Measurements from ENCODE around the gene HMGCS1.
A peak's percentile ranks its signal among the peaks of the same experiment; 100 is the strongest.
"Not testable (repeated sequence)": the region's sequence is repeated elsewhere in the genome, so short reads cannot be mapped to it uniquely, and the experiment has no call there.

Gene HMGCS1

DNA sequence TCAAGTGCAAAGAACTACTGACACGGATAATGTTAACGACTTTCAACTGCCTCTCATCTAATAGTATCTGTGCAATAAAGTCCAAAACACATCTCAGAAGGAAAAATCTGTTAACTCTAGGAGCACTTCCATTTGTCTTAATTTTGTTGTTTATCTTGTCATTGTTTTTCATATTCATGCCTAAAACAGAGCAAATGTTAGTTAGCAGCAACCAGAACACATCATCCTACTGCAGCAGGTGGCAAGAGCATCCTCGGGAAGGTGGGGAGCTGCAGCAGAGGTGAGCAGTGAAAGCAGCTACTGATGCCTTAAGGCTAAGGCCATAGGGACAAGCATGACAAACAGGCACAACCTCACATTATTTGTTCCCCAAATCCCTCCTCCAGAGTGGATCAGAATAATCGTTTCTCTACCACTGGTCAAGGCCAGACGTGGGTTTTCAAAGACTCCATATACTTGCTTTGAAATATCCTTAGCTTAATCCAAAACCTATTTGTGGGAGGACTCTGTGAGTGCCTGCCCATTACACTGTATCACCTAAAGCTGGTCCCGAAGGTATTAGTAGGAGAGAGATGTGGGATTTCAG is 1.0 kb downstream of the HMGCS1 start:
- no peak for DNase-seq

DNA sequence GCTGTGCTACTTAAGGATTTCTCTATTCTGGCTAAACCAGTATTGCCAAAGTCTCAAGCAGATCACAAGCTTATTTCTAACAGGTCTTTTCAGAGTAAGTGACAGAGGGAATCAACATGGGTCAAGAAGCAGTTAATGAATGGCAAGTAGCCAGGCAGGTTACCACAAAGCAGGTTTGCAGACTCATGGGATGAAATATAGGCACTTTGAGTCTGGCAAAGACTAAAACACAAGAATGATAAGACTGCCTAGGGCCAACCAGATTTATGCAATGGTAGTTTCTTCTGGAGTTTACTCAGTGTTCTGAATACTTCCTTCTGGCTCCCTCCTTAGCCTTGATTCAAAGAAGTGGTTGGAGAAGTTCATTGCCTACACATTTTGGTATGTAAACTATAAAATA is 3.6 kb downstream of the HMGCS1 start:
- no peak for DNase-seq

DNA sequence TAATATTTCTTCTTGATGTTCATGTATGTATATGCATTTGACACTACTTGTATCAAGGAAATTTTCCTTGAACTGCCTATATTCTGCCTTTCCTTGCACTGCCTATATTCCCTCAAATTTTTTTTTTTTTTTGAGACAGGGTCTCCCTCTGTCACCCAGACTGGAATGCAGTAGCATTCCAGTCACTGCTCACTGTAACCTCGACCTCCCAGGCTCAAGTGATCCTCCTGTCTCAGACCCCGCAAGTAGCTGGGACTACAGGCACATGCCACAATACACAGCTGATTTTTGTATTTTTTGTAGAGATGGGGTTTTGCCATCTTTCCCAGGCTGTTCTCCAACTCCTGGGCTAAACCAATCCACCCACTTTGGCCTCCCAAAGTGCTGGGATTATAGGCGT is 4.1 kb downstream of the HMGCS1 start:
- no peak for DNase-seq

DNA sequence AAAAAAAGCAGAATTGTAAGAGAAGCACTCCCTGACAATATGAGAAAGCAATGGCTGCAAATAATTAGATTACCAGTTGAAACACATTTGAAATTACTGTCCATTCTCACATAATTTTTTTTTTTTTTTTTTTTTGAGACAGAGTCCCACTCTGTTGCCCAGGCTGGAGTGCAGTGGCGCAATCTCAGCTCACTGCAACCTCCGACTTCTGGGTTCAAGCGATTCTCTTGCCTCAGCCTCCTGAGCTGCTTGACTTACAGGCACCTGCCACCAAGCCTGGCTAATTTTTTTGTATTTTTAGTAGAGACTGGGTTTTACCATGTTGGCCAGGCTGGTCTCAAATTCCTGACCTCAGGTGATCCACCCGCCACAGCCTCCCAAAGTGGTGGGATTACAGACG is 6.3 kb downstream of the HMGCS1 start:
- not testable (repeated sequence) for DNase-seq

DNA sequence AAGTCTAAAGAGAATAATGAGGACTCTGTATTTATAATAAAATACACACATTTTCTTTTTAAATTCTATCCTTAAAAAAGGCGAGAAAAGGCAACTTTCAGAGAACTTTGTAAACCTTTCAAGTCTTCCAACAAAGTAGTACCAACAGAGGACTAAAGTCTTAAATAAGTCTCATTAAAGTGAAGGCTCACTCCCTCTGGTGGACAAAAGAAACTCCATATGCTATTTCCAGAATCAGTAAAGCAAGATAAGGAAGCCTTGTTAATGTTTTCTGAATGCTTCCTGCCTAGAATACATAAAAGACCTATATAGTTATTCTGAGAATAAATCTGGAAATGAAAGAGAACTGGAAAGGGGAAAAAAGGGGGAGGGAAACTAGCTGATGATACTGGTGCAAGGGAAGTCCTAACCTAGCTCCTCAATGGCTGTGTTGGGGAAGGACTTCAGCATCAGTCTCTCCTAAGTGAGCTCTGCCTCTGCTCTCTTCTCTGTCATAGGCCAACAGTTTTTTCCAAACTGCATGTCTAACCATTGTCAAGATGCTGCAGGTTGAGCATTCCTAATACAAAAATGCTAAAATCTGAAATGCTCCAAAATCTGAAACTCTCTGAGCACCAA is 7.2 kb downstream of the HMGCS1 start:
- DNase-seq = peak in 3 of 6 experiments; percentile 26 to 54 (median 54)

DNA sequence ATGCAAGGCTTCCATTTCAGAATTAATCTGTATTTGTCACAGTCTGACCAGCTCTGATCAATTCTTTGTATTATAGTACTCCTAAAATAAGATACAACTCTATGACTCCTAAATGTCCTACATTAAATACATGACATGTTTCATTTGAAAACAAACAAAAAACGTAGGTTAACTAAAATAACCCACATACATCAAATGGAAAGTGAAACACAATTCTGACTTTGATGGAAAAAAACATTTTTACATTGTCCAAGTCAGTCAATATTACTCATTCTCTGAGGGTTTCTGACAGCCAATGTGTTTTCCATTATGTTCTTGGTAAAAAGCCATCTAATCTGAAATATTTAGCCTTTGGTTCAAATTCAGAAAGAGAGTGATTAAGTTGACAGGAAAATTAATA is 8.7 kb downstream of the HMGCS1 start:
- no peak for DNase-seq

DNA sequence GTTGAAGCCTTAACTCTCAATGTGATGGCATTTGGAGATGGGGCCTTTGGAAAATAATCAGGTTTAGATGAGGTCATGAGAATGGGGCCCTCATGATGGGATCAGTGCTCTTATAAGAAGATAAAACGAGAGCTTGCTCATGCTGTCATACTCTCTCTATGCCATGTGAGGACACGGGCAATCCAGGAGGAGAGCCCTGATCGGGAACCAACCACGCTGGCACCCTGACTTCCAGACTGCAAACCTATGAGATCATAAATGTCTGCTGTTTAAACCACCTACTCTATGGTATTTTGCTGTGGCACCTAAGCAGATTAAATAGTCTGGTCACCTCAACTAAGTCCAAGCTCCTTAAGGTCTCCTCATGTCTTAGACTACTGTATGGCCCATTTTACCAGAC is 10.0 kb downstream of the HMGCS1 start:
- no peak for DNase-seq

DNA sequence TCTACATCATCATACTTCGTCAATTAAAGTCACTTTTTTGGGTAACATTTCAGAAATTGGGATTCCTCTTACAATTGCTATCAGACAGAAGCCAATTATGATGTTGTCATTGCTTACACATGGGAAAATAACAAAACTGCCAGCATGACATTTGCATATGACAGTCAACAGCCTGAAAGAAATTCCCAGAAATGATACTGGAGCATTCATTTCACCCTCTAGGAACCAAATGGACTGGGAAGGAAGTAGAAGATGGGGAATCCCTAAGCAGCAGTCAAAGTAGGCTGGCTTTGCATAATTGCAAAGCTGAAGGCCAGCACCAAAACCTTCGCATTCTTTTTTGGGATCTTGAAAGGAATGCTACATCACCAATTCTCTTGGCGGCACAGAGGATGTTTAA is 10.7 kb downstream of the HMGCS1 start:
- DNase-seq = no peak

DNA sequence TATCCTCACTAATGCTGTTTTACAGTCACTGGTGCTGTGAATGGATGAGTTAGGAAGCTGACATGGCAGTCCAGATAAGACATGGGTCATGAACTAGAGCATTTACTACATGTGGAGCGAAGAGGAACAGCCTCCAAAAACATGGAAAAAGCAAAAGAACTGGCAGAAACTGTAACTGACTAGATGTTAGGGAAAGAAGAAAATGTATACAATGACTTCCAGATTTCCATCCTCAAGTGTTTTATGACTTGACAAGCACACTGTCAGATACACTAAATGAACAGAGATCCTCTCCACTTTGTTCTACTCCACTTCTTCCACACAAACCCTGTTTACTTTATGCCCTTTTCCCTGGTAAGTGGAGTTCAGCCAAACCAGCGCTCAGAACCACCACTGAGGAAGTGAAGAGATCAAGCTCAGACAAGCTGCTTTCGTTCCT is 11.5 kb downstream of the HMGCS1 start:
- DNase-seq = no peak

DNA sequence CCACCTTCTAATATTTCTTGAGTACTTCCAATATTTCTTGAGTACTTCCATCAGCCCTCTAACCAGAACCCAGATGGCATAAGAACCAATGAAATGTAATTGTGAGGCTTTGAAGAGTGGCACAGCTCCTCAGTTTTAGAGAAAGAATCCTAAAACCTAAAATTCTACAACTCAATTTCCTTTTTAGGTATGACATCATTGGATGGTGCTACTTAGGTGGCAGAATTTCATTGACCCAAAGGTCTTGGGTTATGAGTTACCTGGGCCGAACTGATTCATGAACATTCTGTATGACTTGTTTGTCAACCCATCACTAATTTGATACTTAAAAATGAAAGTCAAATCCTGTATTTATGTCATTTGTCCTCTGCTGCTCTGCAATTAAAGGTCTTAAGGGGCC is 13.1 kb downstream of the HMGCS1 start:
- DNase-seq = no peak

DNA sequence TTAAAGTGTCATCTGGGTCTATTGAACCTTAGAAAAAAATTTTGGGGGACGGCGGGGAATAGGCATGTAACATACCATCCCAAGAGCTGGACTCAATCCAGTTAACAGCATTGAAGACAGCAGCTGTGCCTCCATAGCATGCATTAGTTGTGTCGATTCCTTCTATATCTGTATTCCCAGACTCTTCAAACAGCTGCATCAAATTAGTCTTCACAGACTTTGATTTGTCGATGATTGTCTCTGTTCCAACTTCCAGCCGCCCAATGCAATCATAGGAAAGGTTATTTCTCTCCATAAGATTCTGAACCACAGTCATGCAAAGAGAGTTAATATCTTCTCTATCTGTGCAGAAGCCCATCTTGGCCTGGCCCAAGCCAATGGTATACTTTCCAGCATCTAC is 14.8 kb downstream of the HMGCS1 start:
- DNase-seq = no peak

DNA sequence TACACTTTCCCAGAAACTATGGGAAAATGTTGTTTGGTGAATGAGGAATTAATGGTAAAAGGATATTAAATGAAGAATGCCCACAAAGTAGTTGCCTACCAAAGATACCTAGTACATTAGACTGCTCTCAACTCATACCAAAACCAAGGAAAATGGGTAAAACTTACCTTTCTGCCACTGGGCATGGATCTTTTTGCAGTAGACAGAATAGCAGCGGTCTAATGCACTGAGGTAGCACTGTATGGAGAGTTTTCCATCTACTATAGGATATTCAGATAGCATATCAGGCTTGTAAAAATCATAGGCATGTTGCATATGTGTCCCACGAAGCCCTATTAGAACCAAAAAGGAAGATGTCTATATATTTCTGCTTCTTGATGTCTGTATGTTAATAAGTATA is 16.4 kb downstream of the HMGCS1 start:
- DNase-seq = no peak

DNA sequence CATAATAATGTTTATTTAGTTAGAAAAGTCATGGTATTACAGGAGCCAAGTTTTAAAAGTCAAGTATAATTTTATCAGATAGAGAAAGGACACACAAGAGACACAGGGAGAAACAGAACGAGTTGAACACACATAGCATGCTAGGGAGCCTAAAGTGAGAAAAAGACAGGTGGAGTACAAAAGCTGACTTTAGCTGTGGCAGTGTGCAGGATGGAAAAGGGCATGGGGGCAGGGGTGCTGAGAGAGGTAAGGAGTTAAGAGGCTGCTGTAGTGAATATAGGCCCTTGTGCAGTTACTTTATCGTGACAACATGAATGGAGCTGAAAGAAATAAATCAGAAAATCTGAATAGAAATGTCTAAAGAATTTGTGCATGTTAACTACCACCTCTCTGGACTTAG is 18.0 kb downstream of the HMGCS1 start:
- no peak for DNase-seq

DNA sequence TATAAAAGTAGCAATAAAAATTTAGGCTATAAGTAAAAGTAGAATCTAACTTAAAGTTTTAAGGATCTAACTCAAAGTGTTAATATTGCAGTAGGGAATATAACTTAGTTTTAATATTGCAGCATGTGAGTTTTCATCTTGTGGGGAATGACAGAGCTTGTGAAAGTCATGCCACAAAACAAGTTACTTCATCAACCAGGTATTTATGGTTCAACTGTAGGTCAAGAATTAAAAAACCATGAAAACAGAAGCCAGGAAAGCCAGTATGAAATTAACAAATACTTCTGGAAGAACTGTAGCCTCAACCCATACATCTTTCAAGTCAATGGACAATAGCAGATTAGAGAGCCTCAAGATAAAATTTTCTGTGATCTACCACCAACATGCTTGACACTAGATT is 19.0 kb downstream of the HMGCS1 start:
- DNase-seq = no peak

DNA sequence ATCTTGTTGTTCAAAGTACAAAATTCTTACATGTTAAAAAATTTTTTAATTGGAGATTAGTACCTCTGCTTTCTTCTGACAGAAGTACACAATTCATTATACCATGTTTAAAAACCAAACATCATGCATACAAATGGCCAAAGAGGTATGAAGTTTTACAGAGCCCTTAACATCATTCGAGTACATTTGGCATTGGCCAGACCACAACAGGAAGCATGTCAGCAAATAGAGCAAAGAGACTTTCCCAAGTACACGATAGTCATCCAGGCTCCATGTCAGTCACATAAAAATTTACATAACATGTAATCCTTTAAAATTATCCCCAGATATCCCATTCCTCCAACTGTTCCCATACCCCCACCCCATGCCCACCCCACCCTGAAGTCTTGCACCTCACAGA is 22.5 kb downstream of the HMGCS1 start:
- no peak for DNase-seq

DNA sequence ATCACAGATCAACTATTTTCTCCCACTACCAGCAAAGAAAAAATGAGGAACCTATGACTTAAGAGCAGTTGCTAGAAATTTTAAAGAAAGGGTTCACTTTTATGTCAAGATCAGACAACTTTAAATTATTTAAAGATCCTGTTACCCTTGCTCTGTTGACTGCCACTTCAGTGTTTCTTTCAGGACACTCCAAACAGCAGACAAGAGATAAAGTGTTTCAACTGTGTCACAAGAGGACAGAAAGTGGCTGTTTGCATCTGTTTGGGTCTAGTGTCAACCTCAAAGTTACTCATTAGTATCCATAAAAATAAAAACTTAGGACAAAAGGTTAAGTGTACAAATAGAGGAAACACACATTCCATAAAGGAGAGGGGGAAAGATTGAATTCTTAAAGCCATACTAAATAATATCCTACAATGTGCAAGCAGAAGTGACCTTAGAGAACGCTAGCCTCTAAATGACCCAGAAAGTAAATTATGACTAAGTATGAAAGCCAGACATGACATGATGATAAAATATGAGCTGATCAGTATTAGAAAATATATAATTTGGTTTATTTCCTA is 24.9 kb downstream of the HMGCS1 start:
- no peak for DNase-seq

DNA sequence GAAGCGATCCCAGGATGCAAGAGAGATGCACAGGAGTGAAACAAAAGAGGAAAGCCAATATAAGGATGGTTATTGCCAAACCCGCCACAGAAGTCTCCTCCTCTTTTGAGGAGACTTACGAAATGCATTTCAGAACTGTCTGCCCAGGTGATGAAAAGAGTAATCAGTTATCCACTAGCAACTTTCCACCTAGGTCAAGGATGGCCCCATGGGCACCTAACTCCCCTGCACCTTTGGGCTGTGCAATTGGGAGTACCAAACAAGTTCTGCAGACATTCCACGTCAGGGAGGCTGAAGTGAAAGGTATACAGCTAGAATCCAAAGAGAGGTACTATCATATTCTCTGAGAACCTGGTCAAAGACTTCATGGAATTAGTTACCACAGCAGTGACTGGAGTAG is 25.7 kb downstream of the HMGCS1 start:
- DNase-seq = no peak

DNA sequence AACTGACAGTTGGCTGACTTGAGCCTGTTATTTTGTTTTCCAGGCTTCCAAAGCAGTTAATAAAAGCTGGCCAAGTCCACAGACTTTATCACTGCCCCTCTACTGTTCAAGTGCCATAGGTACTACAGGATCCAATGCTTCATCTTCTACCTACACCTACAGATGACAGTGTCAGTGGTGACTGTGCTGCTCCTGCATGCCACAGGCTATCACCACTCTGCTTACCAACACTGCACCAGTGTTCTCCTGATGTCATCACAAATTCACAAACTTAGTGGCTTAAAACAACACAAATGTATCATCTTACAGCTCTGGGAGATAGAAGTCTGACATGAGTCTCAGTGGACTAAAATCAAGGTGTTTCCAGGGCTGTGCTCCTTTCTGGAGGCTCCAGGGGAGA is 26.6 kb downstream of the HMGCS1 start:
- no peak for DNase-seq

DNA sequence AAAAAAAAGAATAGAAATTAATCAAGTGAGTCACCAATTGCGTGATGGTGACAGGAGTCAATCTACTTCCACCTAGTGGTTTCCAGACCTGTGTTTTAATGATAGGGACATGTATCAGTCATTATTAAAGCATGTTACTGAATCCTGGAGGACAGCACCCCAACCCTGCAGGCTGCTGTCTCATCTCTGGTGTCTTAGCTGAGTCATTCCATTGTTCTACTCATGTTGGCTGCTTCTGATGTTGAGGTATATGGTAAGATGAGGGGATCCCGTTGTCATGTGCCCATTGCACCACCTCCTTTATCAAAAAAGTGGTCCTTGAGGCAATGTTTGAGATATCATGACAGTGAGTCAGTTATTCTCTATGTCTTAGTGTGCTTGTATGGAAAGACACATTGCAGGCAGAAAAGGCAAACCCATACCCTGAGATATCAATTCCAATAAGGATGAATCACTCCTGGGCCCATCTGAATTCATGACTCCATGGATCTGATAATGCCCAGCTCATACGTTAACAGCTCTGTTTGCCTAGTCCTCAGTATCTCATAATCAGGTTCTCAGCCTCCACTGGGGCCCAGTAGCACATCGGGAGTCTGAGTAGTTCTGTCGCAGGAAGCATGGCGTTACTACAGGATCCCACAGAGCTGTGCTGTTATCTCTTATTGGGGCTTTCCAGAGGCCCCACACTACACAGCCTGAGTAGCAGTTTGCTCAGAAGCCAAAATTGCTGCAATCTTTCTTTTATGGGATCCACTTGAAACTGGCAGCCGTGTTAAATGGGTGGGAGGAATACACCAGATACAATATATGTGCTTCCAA is 31.2 kb downstream of the HMGCS1 start:
- no peak for DNase-seq

DNA sequence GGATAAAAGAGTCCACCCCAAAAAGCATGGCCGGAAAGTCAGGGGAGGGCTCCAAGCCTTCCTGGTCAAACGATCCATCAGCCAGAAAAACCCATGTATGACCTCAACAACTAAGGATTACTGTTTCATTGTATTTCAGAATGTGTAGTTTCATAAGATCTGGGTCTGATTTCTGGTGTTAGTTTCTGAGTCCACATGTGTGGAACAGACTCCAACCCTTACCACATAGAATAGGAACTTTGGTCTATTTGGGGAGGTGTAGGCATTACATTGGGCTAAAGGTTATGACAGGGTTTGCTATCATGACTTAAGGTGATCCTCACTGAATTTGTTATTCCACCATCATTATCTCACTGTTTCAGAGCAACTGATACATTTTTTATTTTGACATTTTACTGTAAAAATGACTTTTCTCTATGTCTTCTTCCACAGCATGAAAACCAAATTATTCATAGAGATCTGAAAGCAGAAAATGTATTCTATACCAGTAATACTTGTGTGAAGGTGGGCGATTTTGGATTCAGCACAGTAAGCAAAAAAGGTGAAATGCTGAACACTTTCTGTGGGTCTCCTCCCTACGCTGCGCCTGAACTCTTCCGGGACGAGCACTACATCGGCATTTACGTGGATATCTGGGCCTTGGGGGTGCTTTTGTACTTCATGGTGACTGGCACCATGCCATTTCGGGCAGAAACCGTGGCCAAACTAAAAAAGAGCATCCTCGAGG is 33.5 kb downstream of the HMGCS1 start:
- no peak for DNase-seq

DNA sequence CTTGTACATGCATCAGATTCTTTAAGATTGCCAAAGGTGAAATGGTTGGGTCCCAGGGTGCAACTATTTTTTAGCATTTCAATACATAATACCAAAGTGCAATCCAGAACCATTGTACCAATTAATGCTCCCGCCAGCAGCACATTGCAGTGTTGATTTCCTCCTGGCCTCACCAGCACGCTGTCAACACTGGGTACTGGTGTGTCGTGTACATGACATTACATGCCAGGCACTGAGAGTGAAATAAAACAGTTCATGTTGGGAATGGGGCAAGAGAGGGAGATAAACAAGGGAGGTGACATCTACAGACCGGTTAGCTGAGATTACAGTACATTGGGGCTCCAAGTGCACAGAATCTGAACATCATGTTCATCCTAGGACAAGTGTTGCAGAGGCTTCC is 37.8 kb downstream of the HMGCS1 start:
- DNase-seq = no peak

DNA sequence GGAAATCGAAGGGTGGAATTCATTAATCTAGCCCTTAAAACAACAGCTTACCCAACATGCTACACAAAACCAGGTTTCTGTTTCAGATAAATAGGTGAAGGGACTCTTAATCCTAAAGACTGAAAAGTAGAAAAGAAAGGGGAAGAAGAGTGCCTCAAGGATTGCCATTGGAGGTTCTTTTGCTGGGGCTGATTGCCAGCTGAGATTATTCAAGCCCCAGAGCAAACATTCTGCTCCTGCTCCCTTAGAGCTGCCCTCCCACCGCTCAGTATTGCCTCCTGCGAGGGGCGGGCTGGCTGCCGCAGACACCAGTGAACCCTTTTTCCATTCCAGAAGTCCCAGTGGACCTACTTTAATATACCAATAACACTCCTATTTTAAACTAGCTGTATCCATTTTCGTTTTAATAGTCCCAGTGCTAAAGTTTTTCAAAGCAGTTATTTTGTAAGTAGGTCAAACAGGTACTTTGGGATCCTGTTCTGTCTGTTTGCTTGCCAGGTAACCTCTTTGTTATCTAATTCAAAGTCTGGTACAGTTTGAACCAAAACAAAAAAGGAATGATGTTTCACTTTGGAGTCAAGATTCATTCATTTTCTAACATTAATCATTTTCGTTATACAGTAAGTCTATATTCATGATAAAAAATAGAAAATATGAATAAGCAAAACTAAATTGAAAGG is 38.6 kb downstream of the HMGCS1 start:
- no peak for DNase-seq

DNA sequence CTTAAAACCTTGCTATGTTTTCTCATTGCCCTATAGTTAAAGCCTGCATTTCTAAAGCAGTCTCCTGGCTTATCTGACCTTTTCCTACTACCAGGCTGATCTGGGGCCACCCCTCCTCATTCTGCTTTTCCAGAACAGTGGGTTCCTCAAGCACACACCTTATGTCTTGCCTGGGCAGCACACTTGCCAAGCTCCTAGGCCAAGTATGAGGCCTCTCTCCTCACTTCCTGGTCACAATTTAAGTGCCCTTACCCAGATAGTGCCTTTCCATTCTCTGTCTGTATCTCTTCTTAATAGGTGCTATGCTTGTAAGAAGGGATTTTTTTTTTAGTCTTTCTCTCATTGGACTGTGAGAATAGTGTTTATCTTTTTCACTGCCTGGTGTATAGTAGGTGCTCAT is 39.7 kb downstream of the HMGCS1 start:
- DNase-seq = no peak

All from stimulated activated naive CD4-positive, alpha-beta T cell (primary cell).